Measurements from ENCODE around the gene EXOSC7.
"Not testable (repeated sequence)": the region's sequence is repeated elsewhere in the genome, so short reads cannot be mapped to it uniquely, and the experiment has no call there.

Gene EXOSC7

GRCh38 chr3:44932986-44933944, 42.8 kb upstream of the EXOSC7 start:
- no peak overlapping the region for H3K27ac ChIP-seq
- TF ChIP-seq ZFX (IDR thresholded peaks at IDR 0.05) (no peak), CTCF (conservative IDR thresholded peaks at IDR 0.05) (no peak)

GRCh38 chr3:44939581-44940036, 36.4 kb upstream of the EXOSC7 start:
- TF ChIP-seq CTCF (conservative IDR thresholded peaks at IDR 0.05) (no peak), ZFX (IDR thresholded peaks at IDR 0.05) (no peak)
- H3K27ac ChIP-seq = no peak overlapping the region

- H3K27ac ChIP-seq = no peak overlapping the region
- no peak for TF ChIP-seq ZFX (IDR thresholded peaks at IDR 0.05)
- TF ChIP-seq CTCF (conservative IDR thresholded peaks at IDR 0.05) = no peak
Observed at GRCh38 chr3:44942202-44942921, 33.7 kb upstream of the EXOSC7 start.

GRCh38 chr3:44948239-44948638, 27.8 kb upstream of the EXOSC7 start:
- TF ChIP-seq ZFX (IDR thresholded peaks at IDR 0.05) (no peak), CTCF (conservative IDR thresholded peaks at IDR 0.05) (no peak)
- H3K27ac ChIP-seq = no peak overlapping the region

- H3K27ac ChIP-seq = not testable (repeated sequence)
Observed at GRCh38 chr3:44949770-44950169, 26.3 kb upstream of the EXOSC7 start.

GRCh38 chr3:44950275-44950734, 25.7 kb upstream of the EXOSC7 start:
- TF ChIP-seq CTCF (conservative IDR thresholded peaks at IDR 0.05) = no peak
- no peak for TF ChIP-seq ZFX (IDR thresholded peaks at IDR 0.05)
- no peak overlapping the region for H3K27ac ChIP-seq

GRCh38 chr3:44952689-44953088, 23.4 kb upstream of the EXOSC7 start:
- no peak overlapping the region for H3K27ac ChIP-seq
- TF ChIP-seq CTCF (conservative IDR thresholded peaks at IDR 0.05) = no peak
